HepG2 (cell line): ENCODE results near the gene LRRC45. TPM values are rescaled to one million over a fixed set of nuclear protein-coding genes. Genes with fewer than 3 reads are reported as not detected.

Source experiments
- BRCA1 ChIP-seq: sonication (generic); formaldehyde crosslinking; IDR thresholded peaks from 2 replicates; pipeline ENCODE4 v1.4.0; 2020; ENCODE audit warnings: missing genetic modification reagents
- MXI1 ChIP-seq: IDR thresholded peaks from 3 replicates; pipeline ENCODE4 v1.6.1; 2012; ENCODE audit warnings: low read depth, low read length, inconsistent platforms, borderline replicate concordance
- NR2F6 ChIP-seq, 2 experiments: IDR thresholded peaks; 2 replicates each; pipeline ENCODE4 v1.6.1; 2016; ENCODE audit warnings: antibody characterized with exemption in 1 of 2, mild to moderate bottlenecking in 1 of 2
- PHB2 ChIP-seq: fragments of 450-650 bp; IDR thresholded peaks from 2 replicates; pipeline ENCODE4 v1.6.1; 2018; ENCODE audit not compliant: partially characterized antibody
- POLR2G ChIP-seq: fragments of 200-400 bp; formaldehyde crosslinking; IDR thresholded peaks from 2 replicates; pipeline ENCODE4 v1.6.1; 2018; ENCODE audit warnings: mild to moderate bottlenecking, low read depth, low read length, moderate library complexity
- SIN3B ChIP-seq: fragments of 150-350 bp; IDR thresholded peaks from 2 replicates; pipeline ENCODE4 v1.6.1; 2014; ENCODE audit warnings: low read length
- SP1 ChIP-seq, 2 experiments: fragments of 450-650 bp in 1 of 2; sonication (generic) in 1 of 2; formaldehyde crosslinking in 1 of 2; IDR thresholded peaks; 2 replicates each; pipeline versions ENCODE4 v1.4.0 to v1.6.1; 2016 to 2020; ENCODE audit warnings: missing genetic modification reagents in 1 of 2
- SRF ChIP-seq: IDR thresholded peaks from 2 replicates; pipeline ENCODE4 v1.6.1; 2011; ENCODE audit warnings: mild to moderate bottlenecking, low read depth, low read length, moderate library complexity
- TAF1 ChIP-seq: sonication (generic); formaldehyde crosslinking; IDR thresholded peaks from 2 replicates; pipeline ENCODE4 v1.4.0; 2020; ENCODE audit warnings: missing genetic modification reagents
- ZFP90 ChIP-seq: sonication (generic); formaldehyde crosslinking; IDR thresholded peaks from 2 replicates; pipeline ENCODE4 v1.8.0; 2022; ENCODE audit warnings: missing genetic modification reagents, mild to moderate bottlenecking, inconsistent platforms, borderline replicate concordance
- ZFY ChIP-seq: sonication (generic); formaldehyde crosslinking; IDR thresholded peaks from 2 replicates; pipeline ENCODE4 v1.4.0; 2020; ENCODE audit warnings: missing genetic modification reagents
- ZMAT3 ChIP-seq: sonication (generic); formaldehyde crosslinking; conservative IDR thresholded peaks from 2 replicates; pipeline ENCODE4 v1.7.0; 2021; ENCODE audit warnings: missing genetic modification reagents
- ZNF230 ChIP-seq: sonication (generic); formaldehyde crosslinking; IDR thresholded peaks from 2 replicates; pipeline ENCODE4 v1.4.0; 2020; ENCODE audit warnings: mild to moderate bottlenecking, missing genetic modification reagents
- ZNF329 ChIP-seq: sonication (generic); formaldehyde crosslinking; IDR thresholded peaks from 2 replicates; pipeline ENCODE4 v1.9.0; 2021; ENCODE audit warnings: low read depth, mild to moderate bottlenecking, missing genetic modification reagents
- ZNF446 ChIP-seq: sonication (generic); formaldehyde crosslinking; IDR thresholded peaks from 2 replicates; pipeline ENCODE4 v1.5.0; 2020; ENCODE audit warnings: mild to moderate bottlenecking, missing genetic modification reagents
- ZNF766 ChIP-seq: sonication (generic); formaldehyde crosslinking; IDR thresholded peaks from 2 replicates; pipeline ENCODE4 v1.5.0; 2020; ENCODE audit warnings: missing genetic modification reagents, borderline replicate concordance
- polyA plus RNA-seq, 8 experiments: library from polyadenylated mRNA; depleted of rRNA in 3 of 8; stranded (reverse) in 7 of 8; unstranded in 1 of 8; fragments of >200 nt; fragmentation: Illumina TruSeq in 4 of 8; extraction: Trizol in 4 of 8; gene quantifications; 2 replicates each; pipeline versions ENCODE4 v1.2.1 to v1.2.3, GENCODE V29; 2011 to 2016; ENCODE audit warnings: low read depth in 4 of 8, missing spikeins in 1 of 8, mixed read lengths in 1 of 8; ENCODE audit not compliant: insufficient read depth in 1 of 8
- total RNA-seq, 5 experiments: library from RNA; depleted of rRNA; stranded (reverse); fragments of >200 nt; fragmentation: Illumina TruSeq; extraction: Trizol; gene quantifications; 2 replicates each; pipeline ENCODE4 v1.2.3, GENCODE V29; 2016; ENCODE audit warnings: low read depth in 1 of 5
- TF ChIP-seq, protein P1 (sequence below): sonication (generic); formaldehyde crosslinking; IDR thresholded peaks from 2 replicates; pipeline ENCODE4 v1.8.1; 2022; ENCODE audit warnings: mild to moderate bottlenecking, missing genetic modification reagents
- TF ChIP-seq, protein P2 (sequence below): sonication (generic); formaldehyde crosslinking; IDR thresholded peaks from 2 replicates; pipeline ENCODE4 v1.8.1; 2023; ENCODE audit warnings: mild to moderate bottlenecking, inconsistent platforms, moderate library complexity, missing genetic modification reagents, borderline replicate concordance
- TF ChIP-seq, protein P3 (sequence below): sonication (generic); formaldehyde crosslinking; IDR thresholded peaks from 2 replicates; pipeline ENCODE4 v1.5.1; 2020; ENCODE audit warnings: missing genetic modification reagents, mild to moderate bottlenecking, borderline replicate concordance
- TF ChIP-seq, protein P4 (sequence below): sonication (generic); formaldehyde crosslinking; IDR thresholded peaks from 2 replicates; pipeline ENCODE4 v1.4.0; 2020; ENCODE audit warnings: mild to moderate bottlenecking, missing genetic modification reagents
- TF ChIP-seq, protein P5 (sequence below): IDR thresholded peaks from 2 replicates; pipeline ENCODE4 v1.6.1; 2016; ENCODE audit warnings: mild to moderate bottlenecking, missing biosample characterization, missing genetic modification reagents

Gene LRRC45
- total and polyA plus RNA-seq, 2 of the 13 experiments (the other 11 are each of a cell fraction or from before 2014, with no cell fraction given), result 11.6 to 48.1 TPM

DNA sequence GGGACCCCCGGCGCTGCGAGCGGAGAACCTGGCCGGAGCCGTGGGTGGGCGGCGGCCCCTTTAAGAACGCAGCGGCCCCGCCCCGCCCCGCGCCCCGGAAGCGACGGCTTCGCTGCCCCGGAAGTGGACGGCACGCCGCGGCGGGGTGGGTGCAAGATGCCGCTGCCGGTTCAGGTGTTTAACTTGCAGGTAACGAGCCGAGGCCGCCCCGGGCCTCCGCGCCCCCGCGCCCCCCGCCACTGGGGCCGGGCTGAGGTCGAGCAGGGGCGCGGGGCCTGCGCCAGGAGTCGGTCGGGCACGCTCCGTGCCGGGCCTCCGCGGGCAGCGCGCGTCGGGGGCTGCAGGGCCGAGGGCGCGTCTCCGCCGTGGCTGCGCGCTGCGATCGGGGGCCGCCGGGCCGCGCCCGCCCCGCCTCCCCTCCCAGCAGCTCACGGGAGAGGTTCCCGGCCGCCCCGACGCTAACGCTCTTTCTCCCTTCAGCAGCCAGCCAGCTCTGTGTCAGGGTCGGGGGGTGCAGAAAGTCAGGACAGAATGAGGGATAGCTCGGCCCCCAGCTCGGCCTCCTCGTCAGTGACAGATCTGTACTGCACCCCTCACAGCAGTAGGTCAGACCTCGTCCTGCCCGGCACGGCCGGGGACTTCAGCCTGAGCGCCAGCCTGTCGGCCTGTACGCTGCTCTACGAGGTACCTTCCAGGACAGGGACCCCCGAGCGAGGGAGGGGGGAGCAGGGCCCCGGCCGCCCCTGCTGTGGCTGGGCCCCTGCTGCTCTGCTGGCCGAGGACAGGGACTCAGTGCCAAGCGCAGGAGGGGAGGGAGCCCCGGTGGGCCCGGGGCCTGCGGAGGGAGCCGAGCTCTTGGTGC lies 28.9 kb downstream of the LRRC45 start, which contains the start of the genes GPS1 and RFNG (continued):
- TF ChIP-seq, protein P1, sequence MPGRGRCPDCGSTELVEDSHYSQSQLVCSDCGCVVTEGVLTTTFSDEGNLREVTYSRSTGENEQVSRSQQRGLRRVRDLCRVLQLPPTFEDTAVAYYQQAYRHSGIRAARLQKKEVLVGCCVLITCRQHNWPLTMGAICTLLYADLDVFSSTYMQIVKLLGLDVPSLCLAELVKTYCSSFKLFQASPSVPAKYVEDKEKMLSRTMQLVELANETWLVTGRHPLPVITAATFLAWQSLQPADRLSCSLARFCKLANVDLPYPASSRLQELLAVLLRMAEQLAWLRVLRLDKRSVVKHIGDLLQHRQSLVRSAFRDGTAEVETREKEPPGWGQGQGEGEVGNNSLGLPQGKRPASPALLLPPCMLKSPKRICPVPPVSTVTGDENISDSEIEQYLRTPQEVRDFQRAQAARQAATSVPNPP (CRISPR knock-in tag), result no peak
- TF ChIP-seq PHB2, result no peak
- TF ChIP-seq MXI1, result peak; percentile 77; the same call in 1 of the 3 replicates
- TF ChIP-seq TAF1 (CRISPR knock-in tag), result peak; percentile 51; the same call in 1 of the 2 replicates
- TF ChIP-seq SP1 (IDR thresholded peaks at IDR 0.05), result no peak
- TF ChIP-seq SP1 (CRISPR knock-in tag; IDR thresholded peaks at IDR 0.05), result peak; percentile 87
- TF ChIP-seq, protein P2, sequence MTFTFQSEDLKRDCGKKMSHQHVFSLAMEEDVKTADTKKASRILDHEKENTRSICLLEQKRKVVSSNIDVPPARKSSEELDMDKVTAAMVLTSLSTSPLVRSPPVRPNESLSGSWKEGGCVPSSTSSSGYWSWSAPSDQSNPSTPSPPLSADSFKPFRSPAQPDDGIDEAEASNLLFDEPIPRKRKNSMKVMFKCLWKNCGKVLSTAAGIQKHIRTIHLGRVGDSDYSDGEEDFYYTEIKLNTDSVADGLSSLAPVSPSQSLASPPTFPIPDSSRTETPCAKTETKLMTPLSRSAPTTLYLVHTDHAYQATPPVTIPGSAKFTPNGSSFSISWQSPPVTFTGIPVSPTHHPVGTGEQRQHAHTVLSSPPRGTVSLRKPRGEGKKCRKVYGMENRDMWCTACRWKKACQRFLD (CRISPR knock-in tag), result no peak
- no peak; the same call in 1 of the 2 replicates for TF ChIP-seq ZNF230
- peak; percentile 29; the same call in 1 of the 2 replicates for TF ChIP-seq POLR2G
- TF ChIP-seq ZFP90 (CRISPR knock-in tag), result 0 out of 2 replicates have a peak, but pooled peaks have one; percentile 47
- TF ChIP-seq, protein P3, sequence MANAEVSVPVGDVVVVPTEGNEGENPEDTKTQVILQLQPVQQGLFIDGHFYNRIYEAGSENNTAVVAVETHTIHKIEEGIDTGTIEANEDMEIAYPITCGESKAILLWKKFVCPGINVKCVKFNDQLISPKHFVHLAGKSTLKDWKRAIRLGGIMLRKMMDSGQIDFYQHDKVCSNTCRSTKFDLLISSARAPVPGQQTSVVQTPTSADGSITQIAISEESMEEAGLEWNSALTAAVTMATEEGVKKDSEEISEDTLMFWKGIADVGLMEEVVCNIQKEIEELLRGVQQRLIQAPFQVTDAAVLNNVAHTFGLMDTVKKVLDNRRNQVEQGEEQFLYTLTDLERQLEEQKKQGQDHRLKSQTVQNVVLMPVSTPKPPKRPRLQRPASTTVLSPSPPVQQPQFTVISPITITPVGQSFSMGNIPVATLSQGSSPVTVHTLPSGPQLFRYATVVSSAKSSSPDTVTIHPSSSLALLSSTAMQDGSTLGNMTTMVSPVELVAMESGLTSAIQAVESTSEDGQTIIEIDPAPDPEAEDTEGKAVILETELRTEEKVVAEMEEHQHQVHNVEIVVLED (CRISPR knock-in tag), result peak; percentile 88
- no peak; the same call in 1 of the 2 replicates for TF ChIP-seq SIN3B
- peak; percentile 65; the same call in 1 of the 2 replicates for TF ChIP-seq ZFY (CRISPR knock-in tag)
- 0 out of 2 replicates have a peak, but pooled peaks have one; percentile 26 for TF ChIP-seq ZMAT3 (CRISPR knock-in tag)
- no peak for TF ChIP-seq ZNF766 (CRISPR knock-in tag)
- no peak for TF ChIP-seq NR2F6 (IDR thresholded peaks at IDR 0.05)
- TF ChIP-seq NR2F6 (CRISPR knock-in tag; IDR thresholded peaks at IDR 0.05), result peak; percentile 33; the same call in 1 of the 2 replicates
- TF ChIP-seq, protein P4, sequence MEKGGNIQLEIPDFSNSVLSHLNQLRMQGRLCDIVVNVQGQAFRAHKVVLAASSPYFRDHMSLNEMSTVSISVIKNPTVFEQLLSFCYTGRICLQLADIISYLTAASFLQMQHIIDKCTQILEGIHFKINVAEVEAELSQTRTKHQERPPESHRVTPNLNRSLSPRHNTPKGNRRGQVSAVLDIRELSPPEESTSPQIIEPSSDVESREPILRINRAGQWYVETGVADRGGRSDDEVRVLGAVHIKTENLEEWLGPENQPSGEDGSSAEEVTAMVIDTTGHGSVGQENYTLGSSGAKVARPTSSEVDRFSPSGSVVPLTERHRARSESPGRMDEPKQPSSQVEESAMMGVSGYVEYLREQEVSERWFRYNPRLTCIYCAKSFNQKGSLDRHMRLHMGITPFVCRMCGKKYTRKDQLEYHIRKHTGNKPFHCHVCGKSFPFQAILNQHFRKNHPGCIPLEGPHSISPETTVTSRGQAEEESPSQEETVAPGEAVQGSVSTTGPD (CRISPR knock-in tag), result no peak
- peak; percentile 41; the same call in 1 of the 2 replicates for TF ChIP-seq ZNF329 (CRISPR knock-in tag)
- TF ChIP-seq, protein P5, sequence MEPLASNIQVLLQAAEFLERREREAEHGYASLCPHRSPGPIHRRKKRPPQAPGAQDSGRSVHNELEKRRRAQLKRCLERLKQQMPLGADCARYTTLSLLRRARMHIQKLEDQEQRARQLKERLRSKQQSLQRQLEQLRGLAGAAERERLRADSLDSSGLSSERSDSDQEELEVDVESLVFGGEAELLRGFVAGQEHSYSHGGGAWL (CRISPR knock-in tag), result peak; percentile 71
- TF ChIP-seq SRF, result 0 out of 2 replicates have a peak, but pooled peaks have one; percentile 4
- 0 out of 2 replicates have a peak, but pooled peaks have one; percentile 23 for TF ChIP-seq ZNF446 (CRISPR knock-in tag)
- no peak for TF ChIP-seq BRCA1 (CRISPR knock-in tag)
